ENCODE measurements around the gene ABLIM3. TPM values are rescaled to one million over a fixed set of nuclear protein-coding genes. Genes with fewer than 3 reads are reported as not detected.

ABLIM3 gene
- total RNA-seq, 4 donors from 2014 or later: 10.5 to 30.4 (median 22.3) TPM

DNA sequence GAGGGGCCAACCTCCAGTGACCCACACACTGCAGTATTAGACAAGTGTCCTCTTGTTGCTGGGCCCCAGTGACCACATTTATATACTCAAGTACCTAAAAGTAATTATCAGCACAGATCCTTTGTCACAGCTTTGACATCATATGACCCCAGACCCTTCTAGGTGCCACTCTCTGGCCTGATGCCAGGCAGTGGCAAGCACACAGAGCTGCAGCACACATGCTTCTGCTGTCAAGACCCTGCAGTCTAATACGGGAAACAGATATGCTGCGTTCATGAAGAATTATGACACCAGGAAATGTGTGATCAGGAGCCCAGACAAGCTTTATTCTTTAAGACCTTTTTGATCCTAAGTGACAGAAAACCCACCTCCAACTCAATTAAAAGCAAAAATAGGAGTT lies 66.5 kb downstream of the ABLIM3 start:
- TF ChIP-seq POLR2A (IDR thresholded peaks at IDR 0.05): no peak
- TF ChIP-seq, protein P1, sequence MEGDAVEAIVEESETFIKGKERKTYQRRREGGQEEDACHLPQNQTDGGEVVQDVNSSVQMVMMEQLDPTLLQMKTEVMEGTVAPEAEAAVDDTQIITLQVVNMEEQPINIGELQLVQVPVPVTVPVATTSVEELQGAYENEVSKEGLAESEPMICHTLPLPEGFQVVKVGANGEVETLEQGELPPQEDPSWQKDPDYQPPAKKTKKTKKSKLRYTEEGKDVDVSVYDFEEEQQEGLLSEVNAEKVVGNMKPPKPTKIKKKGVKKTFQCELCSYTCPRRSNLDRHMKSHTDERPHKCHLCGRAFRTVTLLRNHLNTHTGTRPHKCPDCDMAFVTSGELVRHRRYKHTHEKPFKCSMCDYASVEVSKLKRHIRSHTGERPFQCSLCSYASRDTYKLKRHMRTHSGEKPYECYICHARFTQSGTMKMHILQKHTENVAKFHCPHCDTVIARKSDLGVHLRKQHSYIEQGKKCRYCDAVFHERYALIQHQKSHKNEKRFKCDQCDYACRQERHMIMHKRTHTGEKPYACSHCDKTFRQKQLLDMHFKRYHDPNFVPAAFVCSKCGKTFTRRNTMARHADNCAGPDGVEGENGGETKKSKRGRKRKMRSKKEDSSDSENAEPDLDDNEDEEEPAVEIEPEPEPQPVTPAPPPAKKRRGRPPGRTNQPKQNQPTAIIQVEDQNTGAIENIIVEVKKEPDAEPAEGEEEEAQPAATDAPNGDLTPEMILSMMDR (IDR thresholded peaks at IDR 0.05): no peak
- intact Hi-C loops (cut with DNase I): no loop called here
- Histone ChIP-seq H3K36me3 (no peaks in the 10 kb centered on the region), H3K4me1 (peaks cover 0 to 6% of the 10 kb centered on the region in 2 donors), H3K9me3 (no peaks in the 10 kb centered on the region), H3K4me3 (replicated peaks in 1 of 3) (no peak overlapping the region), H3K27me3 (no peaks in the 10 kb centered on the region), H3K27ac (no peak overlapping the region)
- no peak for DNase-seq
- WGBS, 2 donors: 69 to 87% methylated on average over 2 of the region's 2 CpGs

DNA sequence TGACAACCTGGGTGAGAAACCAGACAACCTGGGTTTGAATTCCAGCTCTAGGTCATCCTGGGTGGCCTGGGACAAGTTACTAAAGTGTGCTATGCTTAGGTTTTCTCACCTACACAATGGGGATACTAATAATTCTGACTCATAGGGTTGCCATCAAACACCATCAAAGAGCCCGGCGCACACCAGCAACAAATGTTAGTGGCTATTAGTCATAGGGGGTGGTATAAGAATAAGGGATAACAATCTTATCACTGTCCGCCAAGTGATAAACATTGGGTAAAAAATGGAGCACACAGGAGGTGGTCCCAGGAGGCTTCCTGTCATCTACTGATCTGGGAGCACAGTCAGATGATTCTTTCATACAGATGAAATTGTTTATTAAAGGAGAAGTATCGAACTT lies 68.9 kb downstream of the ABLIM3 start:
- intact Hi-C loops (cut with DNase I): no loop called here
- no peak for DNase-seq

DNA sequence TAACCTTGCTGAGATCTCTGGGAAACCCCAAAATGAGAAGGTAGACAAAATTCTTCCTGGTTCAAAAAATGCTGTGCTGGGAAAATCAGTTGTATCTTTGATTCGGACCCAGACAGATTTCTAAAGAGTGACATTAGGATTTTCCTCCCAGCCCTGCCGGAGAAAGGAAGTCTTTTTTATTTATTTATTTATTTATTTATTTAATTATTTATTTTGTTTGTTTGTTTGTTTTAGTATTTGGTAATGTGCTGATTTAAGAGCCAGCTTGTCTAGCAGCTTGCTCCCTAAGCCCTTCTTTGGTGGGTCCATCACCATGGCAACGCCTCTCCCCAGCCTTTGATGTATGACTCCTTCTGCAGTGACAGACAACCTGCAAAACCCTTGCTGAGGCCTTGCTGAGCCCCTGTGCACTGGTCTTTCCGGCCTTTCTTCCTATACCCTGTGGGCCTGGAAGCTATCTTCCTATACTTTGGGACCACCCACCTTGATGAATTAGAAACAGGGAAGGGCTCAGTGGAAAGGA lies 69.7 kb downstream of the ABLIM3 start:
- intact Hi-C loops (cut with DNase I): no loop called here
- WGBS, 2 donors: 71 to 83% methylated on average over 4 of the region's 4 CpGs

More for the DNA sequence above, 68.9 kb downstream of the ABLIM3 start:
- H3K9me3 ChIP-seq: no peaks in the 10 kb centered on the region
- H3K27me3 ChIP-seq: no peaks in the 10 kb centered on the region
- no peak overlapping the region for H3K27ac ChIP-seq
- no peak for TF ChIP-seq POLR2A (IDR thresholded peaks at IDR 0.05)
- TF ChIP-seq, protein P1 (IDR thresholded peaks at IDR 0.05): no peak
- 93 to 97% methylated on average over 4 of the region's 4 CpGs for WGBS, 2 donors
- H3K36me3 ChIP-seq: no peaks in the 10 kb centered on the region
- H3K4me1 ChIP-seq: peaks cover 0 to 6% of the 10 kb centered on the region in 2 donors
- H3K4me3 ChIP-seq (replicated peaks in 1 of 3): no peak overlapping the region

DNA sequence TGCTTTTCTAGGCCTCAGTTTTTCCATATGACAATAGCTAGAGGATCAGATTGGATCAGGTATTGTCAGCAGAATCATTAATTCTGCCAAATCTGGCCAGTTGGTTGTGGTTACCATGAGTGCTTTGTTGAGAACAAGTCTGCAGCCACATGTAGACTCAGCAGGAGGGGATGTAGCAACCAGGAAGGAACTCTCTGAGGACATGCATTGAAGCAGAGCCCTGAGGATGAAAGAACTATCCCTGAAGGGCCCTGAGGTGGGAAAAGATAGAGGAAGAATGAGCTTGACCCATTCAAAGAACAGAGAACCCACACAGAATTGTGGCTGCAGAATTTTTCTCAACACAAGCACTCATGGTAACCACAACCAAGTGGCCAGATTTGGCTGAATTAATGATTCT lies 70.3 kb downstream of the ABLIM3 start:
- Histone ChIP-seq H3K9me3 (no peaks in the 10 kb centered on the region), H3K27me3 (no peaks in the 10 kb centered on the region), H3K27ac (no peak overlapping the region), H3K36me3 (no peaks in the 10 kb centered on the region), H3K4me3 (replicated peaks in 1 of 3) (no peak overlapping the region), H3K4me1 (no peaks in the 10 kb centered on the region)
- DNase-seq: no peak
- TF ChIP-seq, protein P1 (IDR thresholded peaks at IDR 0.05): no peak
- TF ChIP-seq POLR2A (IDR thresholded peaks at IDR 0.05): no peak
- intact Hi-C loops (cut with DNase I): no loop called here

More for the DNA sequence above, 69.7 kb downstream of the ABLIM3 start:
- H3K27ac ChIP-seq: no peak overlapping the region
- H3K9me3 ChIP-seq: no peaks in the 10 kb centered on the region
- TF ChIP-seq POLR2A (IDR thresholded peaks at IDR 0.05): no peak
- no peaks in the 10 kb centered on the region for H3K27me3 ChIP-seq
- DNase-seq: no peak
- no peaks in the 10 kb centered on the region for H3K4me1 ChIP-seq
- no peaks in the 10 kb centered on the region for H3K36me3 ChIP-seq
- H3K4me3 ChIP-seq (replicated peaks in 1 of 3): no peak overlapping the region

DNA sequence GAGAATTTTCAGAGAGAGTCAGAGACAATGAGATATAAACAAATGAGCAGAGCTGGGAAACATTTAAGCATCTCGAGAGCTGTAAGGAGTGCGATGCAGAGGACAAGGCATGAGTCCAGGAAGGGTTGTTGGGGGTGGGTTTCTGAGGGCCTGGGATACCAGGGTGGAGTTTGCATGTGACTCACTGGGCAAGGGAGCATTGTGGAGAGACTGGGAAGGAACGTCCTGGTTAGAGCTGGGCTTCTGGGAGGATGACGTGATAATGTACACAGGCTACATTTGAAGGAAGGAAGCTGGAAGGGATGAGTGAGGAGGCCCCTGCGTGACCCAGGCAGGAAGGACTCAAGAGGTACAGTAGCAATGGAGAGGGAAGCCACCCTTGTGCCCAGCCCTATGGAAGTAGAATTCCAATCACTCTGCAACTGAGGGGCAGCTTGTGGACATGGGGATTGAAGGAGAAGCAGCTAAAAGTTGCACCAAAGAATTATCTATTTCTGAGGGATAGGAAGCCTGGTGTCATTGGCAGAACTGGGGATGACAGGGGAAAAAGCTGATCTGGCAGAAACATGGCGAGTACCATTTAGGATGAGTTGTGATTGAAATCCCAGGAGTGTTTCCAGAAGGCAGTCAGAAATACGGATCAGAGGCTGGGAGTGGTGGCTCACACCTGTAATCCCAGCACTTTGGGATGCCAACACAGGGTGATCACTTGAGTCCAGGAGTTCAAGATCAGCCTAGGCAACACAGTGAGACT lies 71.1 kb downstream of the ABLIM3 start:
- Histone ChIP-seq H3K36me3 (no peaks in the 10 kb centered on the region), H3K4me1 (peaks cover 0 to 2% of the 10 kb centered on the region in 2 donors), H3K27me3 (no peaks in the 10 kb centered on the region), H3K9me3 (no peaks in the 10 kb centered on the region), H3K27ac (no peak overlapping the region), H3K4me3 (replicated peaks in 1 of 3) (no peak overlapping the region)
- no peak for DNase-seq
- WGBS, 2 donors: 72 to 74% methylated on average over 7 of the region's 7 CpGs
- no peak for TF ChIP-seq POLR2A (IDR thresholded peaks at IDR 0.05)
- TF ChIP-seq, protein P1 (IDR thresholded peaks at IDR 0.05): no peak
- intact Hi-C loops (cut with DNase I): no loop called here

All from thyroid gland (tissue), 4 donors.